ENCODE measurements around the gene RAB8B.
"Not testable (repeated sequence)": the region's sequence is repeated elsewhere in the genome, so short reads cannot be mapped to it uniquely, and the experiment has no call there.

Gene RAB8B

DNA sequence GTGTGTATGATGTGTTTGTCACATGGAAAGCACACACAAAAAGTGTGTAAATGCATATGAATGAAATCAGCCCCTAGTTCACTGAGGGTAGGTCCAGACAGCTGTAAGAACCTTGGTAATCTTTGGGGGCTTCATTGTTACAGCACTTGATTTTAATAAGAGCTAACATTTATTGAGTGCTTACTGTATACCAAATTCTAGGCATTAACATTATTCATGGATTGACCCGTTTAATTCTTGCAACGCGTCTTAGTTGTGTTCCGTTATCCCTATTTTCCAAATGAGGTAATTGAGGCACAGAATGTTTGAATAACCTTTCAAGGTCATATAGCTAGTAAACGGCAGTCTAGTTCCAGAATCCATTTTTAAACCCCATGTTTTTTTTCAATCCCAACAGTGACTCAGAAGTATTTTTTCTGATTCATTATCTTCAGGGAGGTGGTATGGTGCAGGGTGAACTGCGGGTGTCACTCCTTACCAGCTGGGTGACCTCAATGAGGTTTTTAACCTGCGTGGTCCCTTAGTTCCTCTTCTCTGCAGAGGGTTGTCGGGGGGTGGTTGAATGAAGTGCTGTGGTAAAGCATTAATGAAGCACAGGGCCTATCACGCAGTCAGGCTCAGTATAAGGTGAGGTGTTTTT, 14.2 kb downstream of the RAB8B start:
- in situ Hi-C loops (cut with MboI; ENCODE audit: low sequenced_read_pairs) = no loop called here

DNA sequence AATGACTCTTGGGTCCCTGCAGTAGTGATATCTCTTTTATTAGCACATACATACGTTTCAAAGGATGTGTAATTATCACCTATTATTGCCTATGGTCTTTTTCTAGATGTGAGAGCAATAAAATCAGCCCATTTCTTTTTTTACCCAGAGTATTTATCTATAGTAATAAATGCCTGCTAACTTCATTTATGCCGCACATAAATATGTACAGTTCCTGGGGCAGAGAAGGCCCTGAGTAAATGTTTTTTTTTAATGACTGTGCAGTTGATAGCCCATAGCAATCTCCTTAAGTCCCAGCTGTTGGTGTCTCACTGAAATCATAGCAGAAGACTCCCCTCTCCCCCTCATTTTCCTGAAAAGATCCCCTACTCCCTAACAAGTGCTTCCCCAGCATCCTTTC, 16.7 kb downstream of the RAB8B start:
- in situ Hi-C loops (cut with MboI; ENCODE audit: low sequenced_read_pairs) = no loop called here

DNA sequence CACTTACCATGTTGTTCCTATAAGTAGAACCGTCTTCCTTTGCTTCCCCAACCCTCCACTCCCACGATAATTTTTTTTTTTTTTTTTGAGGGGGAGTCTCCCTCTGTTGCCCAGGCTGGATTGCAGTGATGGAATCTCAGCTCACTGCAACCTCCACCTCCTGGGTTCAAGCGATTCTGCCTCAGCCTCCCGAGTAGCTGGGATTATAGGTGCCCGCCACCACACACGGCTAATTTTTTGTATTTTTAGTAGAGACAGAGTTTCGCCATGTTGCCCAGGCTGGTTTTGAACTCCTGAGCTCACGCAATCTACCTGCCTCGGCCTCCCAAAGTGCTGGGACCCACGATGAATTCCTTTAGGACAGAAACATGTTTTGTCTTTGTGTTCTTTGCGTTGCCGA, 19.4 kb downstream of the RAB8B start:
- in situ Hi-C loops (cut with MboI; ENCODE audit: low sequenced_read_pairs) = not testable (repeated sequence)

DNA sequence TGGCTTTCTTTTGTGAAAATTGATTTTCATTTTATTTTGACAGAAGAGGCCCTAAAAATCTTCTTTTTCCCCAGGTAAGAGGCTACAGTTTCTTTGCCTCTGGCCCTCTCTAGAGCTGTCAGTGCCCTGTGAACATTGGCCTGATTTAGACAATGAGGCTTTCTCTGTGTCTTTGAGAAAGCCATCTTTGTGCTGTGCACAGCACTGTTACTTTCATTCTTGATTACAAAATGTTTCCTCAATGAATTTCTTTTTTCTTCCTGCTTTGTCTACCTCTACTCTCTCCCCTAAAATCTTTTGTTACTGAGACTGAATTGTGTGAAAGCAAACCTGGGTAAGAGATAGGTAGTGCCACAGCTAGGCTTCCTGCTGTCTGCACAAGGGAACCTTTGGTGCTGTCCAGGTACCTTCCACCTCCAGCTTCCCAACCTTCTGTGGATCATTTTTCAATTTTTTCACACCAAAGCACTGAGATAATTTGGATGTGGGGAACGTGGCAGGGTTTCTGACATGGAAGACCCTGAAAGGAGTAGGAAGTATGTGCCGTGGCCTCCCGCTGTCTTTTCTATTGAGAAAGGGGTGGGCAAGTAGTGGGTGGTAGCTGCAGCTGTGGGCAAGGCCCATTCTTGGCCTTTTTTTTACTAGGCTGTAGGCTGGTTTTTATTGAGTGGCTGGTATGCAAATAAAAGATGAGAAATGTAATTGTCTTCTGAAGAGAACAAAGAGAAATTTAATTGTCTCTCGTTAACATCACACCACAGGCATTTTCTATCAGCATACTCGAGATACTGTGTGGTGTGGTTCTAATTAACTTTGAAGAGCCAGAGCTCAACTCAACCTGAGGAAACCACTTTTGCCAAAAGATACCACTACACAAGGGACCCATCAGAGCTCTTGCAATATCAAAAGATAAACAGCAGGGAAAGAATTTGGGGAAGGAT, 21.0 kb downstream of the RAB8B start:
- in situ Hi-C loops (cut with MboI; ENCODE audit: low sequenced_read_pairs) = no loop called here

DNA sequence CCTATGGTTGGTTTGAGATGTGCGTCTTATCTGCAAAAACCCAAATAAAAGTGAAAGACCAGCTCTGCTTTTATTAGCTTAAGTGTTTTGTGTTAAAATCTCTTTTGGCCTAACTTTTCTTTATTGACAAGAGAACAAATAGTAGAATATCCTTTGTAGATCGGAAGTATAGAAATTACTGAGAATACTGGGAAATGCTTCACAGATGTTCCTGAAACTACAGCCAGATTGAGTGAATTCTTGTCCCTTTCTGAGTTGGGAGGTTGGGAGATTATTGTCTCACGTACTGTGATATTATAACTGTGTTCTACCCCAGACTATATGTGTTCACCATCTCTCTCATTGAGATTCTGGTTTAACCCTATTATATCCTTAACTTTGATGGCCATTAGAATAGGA, 21.7 kb downstream of the RAB8B start:
- in situ Hi-C loops (cut with MboI; ENCODE audit: low sequenced_read_pairs) = no loop called here

DNA sequence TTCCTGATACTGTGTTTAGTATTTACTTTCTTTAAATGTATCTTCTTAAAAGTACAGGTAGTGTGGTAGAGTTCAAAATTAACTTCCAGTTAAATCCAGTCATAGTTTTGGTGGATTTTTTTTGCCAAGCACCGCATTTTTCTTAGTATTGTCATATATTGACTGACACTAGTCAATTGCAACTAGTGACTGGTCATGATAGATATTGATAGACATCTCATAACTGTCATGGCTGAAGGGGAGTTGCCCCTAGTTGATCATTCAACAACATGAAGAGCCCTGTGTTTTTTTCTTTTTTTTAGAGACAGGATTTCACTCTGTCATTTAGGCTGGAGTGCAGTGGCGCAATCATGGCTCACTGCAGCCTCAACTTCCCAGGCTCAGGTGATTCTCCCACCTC, 22.1 kb downstream of the RAB8B start:
- in situ Hi-C loops (cut with MboI; ENCODE audit: low sequenced_read_pairs) = no loop called here

DNA sequence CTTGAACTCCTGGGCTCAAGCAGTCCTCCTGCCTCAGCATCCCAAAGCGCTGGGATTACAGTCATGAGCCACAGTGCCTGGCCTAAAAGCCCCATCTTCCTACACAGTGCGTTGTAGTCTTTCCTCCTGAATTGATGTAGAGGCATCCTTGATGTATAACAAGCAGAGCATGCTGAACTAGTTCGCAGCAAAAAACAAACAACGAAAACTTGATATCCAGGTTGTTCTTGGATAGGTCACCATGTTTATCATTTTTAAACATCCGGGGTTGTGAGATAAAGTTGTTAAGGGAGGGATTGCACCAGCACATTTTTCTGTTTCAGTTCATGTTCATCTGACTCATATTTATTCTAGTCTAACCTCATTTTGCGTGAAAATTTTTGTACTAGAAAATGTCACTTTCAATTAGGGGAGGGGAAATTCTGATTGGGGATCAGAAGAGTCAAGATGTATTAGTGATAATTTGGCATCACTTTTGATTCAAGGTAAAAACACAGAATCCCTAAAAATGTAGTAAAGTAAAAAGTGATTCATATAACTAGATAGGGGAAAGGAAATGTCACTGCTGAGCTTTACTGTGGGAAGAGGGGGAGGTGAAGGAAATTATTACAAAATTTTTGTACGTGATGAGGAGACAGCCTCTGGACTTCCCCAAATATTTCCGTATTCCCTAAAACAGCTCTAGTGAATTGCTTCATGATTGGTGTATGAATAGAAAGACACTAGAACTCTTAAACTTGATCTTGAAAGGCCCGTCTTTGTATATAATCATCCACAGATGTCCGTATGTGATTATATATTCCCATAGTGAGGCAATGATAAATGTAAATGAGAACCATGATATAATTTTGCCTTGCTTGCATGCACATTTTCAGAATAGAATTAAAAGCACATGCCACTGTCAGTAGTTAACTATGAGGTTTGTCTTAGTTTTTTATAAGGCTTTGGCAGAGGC, 22.9 kb downstream of the RAB8B start:
- in situ Hi-C loops (cut with MboI; ENCODE audit: low sequenced_read_pairs) = no loop called here

DNA sequence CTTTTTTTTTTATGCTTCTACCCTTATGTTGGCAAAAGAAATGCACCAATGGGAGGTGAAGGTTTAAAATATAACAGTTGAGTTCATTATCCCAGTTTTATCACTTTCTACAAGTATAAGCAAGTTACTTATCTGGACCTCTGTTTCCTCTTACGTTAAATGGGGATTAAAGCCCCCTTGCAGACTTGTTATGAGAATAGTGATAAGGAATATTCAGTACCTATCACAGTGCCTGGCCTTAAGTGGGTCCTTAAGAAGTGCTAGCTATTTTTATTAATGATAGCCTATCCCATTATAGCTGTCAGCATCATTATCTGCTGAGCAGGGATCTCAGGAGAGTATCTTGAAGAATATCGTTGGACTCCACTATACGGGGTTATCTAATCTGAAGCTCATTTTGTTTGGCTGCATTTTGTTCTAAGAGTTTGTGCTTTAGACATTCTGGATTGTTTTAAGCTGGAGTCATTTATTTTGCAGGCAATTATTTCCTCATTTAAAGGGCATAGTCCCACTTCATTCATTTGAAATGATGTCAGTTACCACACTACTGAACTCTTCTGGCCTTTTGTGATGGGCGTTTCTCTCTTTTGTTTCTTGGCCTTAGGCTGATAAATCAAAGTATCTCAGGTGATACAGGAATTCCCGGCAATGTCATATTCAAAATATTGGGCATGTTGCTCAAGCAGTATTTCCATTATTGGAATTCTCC, 28.8 kb downstream of the RAB8B start:
- in situ Hi-C loops (cut with MboI; ENCODE audit: low sequenced_read_pairs) = no loop called here

DNA sequence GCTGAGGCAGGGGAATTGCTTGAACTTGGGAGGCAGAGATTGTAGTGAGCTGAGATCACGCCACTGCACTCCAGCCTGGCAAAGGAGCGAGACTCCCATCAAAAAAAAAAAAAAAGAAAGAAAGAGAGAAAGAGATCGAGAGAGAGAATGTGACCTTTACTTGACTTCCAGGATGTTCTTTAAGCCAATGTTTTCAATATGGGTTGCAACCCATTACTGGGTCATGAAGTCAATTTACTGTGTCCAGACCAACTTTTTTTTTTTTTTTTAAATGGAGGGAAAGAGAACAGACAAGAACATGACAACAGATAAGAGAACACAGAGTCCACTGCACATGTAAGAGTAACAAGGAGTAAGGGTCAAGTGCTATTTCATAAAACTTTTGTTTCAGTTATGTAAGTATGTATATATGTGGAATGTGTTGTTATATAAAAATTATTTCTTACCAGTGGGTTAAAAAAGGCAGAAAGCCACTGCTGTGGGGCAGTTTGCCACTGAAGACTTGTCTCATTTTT, 29.8 kb downstream of the RAB8B start:
- in situ Hi-C loops (cut with MboI; ENCODE audit: low sequenced_read_pairs) = no loop called here

DNA sequence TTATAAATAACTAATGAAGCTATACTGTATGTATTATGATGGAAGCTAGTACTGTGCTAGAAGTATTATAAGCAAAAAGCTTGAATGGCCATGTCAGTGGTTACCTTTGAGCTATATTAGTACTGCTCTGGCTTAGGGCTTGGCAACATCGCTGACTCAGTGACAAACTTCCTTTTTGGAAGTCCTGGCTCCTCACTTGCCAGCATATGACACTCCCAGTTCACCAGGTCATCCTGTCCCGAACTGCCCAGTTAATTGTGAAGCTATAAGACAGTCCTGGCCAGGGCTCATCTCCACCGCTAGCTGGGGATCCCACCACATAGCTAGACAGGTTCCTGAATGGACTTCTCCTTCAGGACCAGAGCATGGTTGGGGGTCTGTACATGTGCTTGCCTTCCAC, 31.9 kb downstream of the RAB8B start:
- in situ Hi-C loops (cut with MboI; ENCODE audit: low sequenced_read_pairs) = no loop called here

DNA sequence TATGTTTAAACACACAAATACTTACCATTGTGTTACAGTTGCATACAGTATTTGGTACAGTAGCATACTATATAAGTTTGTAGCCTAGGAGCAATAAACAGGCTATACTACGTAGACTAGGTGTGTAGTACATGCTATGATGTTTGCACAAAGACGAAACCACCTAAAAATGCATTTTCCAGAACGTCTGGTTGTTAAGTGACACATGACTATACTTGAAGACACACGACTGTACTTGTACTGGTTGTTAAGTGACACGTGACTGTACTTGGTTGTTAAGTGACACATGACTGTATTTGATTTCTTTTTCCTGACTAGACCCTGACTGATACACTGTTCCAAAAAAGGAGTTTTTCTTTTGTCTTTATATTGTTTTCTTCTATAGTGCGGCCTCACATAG, 34.1 kb downstream of the RAB8B start:
- in situ Hi-C loops (cut with MboI; ENCODE audit: low sequenced_read_pairs) = no loop called here

DNA sequence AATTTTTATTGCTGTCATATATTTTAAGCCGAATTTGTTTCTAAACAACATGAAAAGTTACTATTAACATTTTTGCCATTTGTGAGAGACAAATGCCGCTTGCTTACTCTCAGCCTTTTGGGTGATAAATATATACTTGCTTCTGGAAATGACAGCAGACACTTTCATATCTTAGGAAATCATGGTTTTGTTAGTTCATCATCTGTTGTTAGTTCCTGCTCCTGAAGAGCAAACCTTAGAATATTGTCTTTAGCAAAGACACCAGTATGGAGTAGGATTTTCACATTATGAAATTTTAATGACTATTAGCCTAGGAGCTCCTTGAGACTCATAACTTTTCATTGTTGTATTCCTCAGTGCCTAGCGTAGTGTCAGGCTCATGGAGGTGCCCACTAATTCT, 36.0 kb downstream of the RAB8B start:
- in situ Hi-C loops (cut with MboI; ENCODE audit: low sequenced_read_pairs) = no loop called here

DNA sequence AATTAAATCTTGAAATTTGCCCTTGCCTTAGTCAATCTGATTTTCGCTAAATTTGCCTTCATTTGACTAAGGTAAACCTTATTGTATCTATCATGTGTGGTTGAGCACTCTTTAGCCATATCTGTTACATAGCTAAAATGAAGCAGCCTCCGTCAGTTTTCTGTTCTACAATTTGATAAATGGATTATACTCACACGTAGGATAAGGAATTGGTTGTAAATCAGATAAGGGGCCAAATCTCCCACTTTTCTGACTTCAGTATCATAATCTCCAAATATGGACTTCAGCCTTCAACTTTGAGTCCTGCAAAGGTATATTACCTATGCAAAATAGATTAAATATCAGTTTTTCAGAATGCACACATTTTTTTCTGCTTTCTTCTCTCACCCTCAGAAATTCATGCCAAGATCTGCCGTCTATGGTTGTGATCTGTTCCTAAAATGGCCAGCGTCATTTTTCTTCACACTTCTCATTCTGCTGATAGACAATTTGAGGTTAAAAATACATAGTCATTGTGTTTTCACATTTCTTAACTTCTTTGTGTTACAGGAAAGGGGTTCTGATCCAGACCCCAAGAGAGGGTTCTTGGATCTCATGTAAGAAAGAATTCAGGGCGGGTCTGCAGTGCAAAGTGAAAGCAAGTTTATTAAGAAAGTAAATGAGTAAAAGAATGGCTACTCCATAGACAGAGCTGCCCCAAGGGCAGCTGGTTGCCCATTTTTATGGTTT, 36.9 kb downstream of the RAB8B start:
- in situ Hi-C loops (cut with MboI; ENCODE audit: low sequenced_read_pairs) = no loop called here

DNA sequence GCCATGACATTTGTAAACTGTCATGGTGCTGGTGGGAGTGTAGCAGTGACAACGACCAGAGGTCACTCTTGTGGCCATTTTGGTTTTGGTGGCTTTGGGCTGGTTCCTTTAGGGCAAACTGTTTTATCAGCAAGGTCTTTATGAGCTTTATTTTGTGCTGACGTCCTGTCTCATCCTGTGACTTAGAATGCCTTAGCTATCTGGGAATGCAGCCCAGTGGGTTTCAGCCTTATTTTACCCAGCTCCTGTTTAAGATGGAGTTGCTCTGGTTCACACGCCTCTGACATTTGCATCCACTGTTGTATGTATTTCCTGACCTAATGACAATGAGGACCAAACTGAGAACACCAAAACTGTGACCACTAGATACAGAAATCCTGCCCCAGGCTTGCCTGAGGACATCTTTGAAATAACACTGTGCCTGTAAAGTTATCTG, 37.6 kb downstream of the RAB8B start:
- in situ Hi-C loops (cut with MboI; ENCODE audit: low sequenced_read_pairs) = no loop called here

DNA sequence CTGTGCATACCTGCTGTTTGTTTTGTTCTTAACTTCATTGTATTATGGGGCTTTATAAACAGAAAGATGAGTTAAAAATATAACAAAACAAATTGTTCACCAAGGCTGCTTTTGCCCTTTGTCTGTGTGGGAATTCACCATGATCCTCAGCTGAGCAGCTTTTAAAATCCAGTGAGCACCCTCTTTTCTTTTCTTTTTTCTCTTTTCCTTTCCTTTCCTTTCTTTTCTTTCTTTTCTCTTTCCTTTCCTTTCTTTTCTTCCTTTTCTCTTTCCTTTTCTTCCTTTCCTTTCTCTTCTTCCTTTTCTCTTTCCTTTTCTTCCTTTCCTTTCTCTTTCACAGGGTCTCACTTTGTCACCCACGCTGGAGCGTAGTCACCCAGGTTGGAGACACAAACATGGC, 38.3 kb downstream of the RAB8B start:
- in situ Hi-C loops (cut with MboI; ENCODE audit: low sequenced_read_pairs) = no loop called here

DNA sequence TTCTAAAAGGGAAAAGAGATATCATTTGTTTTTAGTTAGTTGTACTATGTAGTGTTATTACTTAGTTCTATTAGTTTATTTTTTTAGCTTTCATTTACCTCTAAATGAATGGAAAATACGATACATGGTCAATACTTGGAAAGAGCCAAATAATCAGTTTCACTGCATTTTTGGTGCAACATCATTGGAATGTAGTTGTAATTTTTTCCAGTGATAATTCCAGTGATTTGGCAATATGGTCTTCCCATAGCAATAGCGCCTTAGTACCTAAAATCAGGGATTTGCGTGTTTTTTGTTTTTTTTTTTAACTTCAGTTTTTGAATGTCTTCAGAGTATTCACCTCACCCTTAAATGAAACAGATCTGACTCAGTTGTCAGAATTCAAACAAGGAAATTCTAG, 41.8 kb downstream of the RAB8B start:
- in situ Hi-C loops (cut with MboI; ENCODE audit: low sequenced_read_pairs) = no loop called here

DNA sequence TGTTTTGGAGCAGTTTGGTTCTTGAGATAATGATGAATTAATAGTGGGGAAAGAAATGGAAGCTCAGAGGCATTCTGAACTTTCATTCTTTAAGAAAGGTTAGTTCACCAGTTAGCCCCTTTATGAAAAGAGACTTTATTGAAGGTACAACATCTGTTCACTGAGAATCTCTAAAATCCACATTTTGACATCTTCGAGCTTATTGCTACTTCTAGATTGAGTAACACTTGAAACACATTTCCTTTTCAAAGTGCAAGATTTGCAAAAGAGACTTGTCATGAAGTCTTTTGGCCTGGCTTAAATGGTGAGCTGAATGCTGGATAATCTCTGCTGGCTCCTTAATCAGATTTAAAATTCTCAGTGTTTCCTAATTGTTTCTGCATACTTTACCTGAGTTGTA, 42.3 kb downstream of the RAB8B start:
- in situ Hi-C loops (cut with MboI; ENCODE audit: low sequenced_read_pairs) = no loop called here

DNA sequence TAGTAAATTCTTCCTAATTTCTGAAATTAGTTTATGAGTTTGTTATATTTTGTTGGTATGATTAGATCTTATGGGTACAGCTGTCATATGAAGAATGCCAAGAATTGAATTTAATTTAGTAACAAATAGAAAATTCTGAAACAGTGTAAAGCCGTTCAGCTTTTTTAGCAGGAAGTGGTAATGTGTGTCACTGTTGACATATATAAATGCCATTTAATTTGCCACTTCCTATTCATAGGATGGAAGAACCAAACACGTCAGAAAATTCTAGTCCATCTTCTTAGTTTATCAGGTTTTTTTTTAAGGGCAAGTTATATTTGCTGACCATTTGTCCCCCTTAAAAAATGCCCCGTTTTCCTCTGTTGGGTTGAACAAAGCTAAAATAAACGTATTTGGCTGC, 43.0 kb downstream of the RAB8B start:
- in situ Hi-C loops (cut with MboI; ENCODE audit: low sequenced_read_pairs) = no loop called here

DNA sequence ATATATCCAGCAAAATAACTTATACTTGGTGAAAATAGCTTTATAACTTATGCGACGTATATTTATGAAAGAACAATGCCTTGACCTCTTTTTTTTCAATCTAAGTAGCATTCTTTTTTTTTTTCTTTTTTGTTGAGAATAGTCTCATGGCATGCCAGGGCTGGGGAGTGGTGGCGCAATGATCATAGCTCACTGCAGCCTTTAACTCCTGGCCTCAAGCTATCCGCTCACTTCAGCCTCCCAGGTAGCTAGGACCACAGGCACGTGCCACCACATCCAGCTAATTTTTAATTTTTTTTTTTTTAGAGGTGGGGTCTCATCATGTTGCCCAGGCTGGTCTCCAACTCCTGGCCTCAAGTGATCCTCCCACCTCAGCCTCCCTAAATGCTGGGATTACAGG, 43.5 kb downstream of the RAB8B start:
- in situ Hi-C loops (cut with MboI; ENCODE audit: low sequenced_read_pairs) = no loop called here

All from HL-60/S4 treated with retinoic acid at 250 ng/mL for 4 days and 3 days (cell line).